Adrenal gland (tissue), 5 donors: ENCODE data around the gene PPOX.

Experiments used
- CTCF ChIP-seq, 6 experiments: fragments of 450-650 bp in 4 of 6; fragments of 200-600 bp in 2 of 6; sonication (generic) in 1 of 6; IDR thresholded peaks; 1 replicate in 5 of 6; 2 replicates in 1 of 6; pipeline versions ENCODE4 v1.5.1 to v1.8.0; 2016 to 2021; ENCODE audit warnings: antibody characterized with exemption in 6 of 6, mild to moderate bottlenecking in 2 of 6, moderate library complexity in 1 of 6
- POLR2A ChIP-seq, 2 donors: fragments of 450-650 bp; IDR thresholded peaks; one replicate each; pipeline ENCODE4 v1.6.1; 2017; ENCODE audit warnings: antibody characterized with exemption in 2 of 2, mild to moderate bottlenecking in 2 of 2, moderate library complexity in 1 of 2
- donor health status: DM: no; HTN: no; CAD: no.

GRCh38 chr1:161153682-161154337 lies 12.4 kb upstream of the PPOX start, which contains the start of gene UFC1:
- TF ChIP-seq CTCF (IDR thresholded peaks at IDR 0.05) (no peak), POLR2A (IDR thresholded peaks at IDR 0.05) (peak in 1 of 2 donors; percentile 45)
